GM19397 (cell line): ENCODE data around the gene TUBA3E.
"Not testable (repeated sequence)": the region's sequence is repeated elsewhere in the genome, so short reads cannot be mapped to it uniquely, and the experiment has no call there.

Experiments
- ATAC-seq: cut with Tn5 transposase; IDR thresholded peaks from one replicate; pipeline ENCODE4 v1.9.1; 2021; ENCODE audit warnings: mild to moderate bottlenecking, moderate library complexity; ENCODE audit not compliant: unreplicated experiment

The TUBA3E gene

GRCh38 chr2:130165293-130166016, 32.8 kb downstream of the TUBA3E start:
- ATAC-seq: no peak

DNA sequence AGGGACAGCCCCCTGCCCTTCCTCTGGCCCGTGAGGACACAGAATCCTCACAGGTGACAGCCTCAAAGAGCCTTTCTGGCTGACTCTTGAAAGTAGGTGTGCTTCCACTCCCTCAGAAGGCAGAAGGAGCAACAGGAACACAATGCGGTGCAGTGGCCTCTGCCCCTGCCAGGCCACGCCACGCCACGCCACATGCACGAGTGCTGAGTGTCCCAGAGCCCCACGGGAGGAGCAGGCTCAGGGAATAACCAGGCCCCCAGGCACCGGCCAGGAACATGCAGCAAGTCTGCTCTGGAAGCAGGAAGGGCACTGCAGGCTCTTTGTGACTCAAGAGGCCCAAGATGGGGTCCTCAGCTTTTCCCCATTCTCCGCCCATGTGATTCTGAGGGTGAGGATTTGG, 35.3 kb downstream of the TUBA3E start:
- ATAC-seq: no peak

GRCh38 chr2:130162486-130162885, 35.8 kb downstream of the TUBA3E start:
- ATAC-seq: not testable (repeated sequence)

DNA sequence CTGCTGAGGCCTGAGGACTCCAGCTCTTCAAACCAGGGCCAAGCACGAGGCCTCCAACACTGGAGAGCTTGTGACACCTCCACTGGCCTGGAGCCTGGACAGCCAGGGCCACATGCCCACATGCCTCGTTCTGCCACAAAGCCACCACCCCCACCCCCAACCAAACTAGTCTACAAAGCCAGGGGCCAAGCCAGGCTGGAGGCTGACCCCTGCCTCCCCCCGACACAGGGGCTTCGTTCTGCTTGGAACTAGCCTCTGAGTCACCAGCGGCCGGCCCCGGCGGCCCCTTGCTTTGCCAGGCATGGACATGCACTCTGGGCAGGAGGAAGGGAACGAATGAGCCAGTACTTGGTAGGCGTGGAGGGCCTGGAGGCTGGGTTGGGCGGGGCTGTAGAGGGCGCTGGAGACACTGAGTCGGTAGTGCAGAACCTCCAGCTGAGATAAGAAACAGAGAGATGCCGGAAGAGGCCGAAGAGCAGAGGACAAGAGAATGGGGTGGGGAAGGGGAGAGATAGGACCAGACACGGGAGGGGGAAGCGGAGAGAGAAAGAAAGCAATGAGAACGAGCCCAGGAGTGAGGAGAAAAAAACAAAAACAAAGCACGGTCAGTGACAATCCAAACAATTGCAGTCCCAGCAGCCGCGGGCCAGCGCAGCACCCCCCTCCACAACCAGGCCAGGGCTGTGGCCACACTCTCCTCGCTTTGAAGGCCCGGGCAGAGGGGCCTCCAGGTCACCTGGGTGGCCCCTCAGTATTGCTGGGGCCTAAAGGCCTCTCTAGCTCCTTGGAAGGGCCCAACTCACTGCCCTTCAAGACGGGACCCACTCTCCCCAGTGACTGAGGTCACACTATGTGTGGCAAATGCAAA, 37.2 kb downstream of the TUBA3E start:
- not testable (repeated sequence) for ATAC-seq

- ATAC-seq: no peak
Observed at GRCh38 chr2:130160131-130160530, 38.1 kb downstream of the TUBA3E start.

GRCh38 chr2:130159376-130159775, 38.9 kb downstream of the TUBA3E start:
- not testable (repeated sequence) for ATAC-seq

DNA sequence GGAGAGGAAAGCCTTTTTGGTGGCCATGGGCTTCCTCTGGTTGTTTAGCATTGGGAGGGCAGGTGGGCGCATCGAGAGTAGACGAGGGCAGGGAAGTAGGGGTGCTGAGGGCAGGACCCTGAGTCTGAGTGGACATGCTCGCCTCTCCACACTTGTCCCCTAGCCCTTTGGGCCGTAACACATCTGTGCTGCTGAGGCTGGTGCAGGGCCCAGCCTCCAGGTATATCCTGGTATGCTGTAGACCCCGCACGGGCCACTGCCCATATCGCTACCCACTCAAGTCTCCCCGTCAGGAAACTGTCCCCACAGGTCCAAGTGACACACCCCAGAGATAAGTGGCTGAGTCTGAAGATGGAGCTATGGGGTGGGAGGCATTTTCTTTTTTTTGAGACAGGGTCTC, 39.6 kb downstream of the TUBA3E start:
- no peak for ATAC-seq

DNA sequence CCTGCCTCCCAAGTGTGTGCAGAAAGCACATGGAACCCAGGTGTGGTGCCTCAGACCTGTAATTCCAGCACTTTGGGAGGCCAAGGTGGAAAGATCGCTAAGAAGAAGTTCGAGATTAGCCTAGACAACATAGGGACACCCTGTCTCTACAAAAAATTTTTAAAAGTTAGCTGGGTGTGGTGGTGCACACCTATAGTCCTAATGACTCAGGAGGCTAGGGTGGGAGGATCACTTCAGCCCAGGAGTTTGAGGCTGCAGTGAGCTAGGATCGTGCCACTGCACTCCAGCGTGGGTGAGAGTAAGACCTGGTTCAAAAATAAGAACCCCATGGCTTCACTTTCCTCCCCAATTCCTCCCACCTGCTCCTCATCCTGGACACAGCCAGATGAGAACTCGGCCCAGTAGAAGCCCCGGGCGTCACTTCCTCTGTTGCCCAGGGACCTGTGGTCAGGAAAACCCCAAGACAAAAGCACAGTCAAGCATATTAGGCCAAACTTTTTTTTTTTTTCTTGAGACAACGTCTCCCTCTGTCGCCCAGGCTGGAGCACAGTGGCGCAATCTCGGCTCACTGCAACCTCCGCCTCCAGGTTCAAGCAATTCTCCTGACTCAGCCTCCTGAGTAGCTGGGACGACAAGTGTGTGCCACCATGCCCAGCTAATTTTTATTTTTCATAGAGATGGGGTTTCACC, 40.3 kb downstream of the TUBA3E start:
- peak; percentile 85 for ATAC-seq

DNA sequence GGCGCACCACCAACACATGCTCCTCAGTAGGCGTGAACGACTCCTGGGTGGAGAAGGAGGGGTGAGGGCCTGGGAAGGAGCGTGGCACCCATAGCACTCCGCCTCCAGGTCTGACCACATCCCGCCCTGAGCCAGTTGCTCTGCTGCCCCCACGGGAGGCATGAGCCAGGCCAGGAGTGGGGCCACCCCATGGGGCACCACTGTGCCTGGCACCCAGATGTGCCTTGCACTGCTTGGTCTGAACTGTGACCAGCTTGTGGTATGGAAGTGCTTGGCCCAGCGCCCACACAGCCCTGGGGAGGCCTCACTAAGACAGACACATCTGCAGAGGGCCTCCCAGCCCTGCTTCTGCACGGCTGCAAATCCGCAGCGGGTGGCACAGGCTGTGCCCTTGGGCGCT, 40.9 kb downstream of the TUBA3E start:
- peak; percentile 36 for ATAC-seq

GRCh38 chr2:130156624-130157004, 41.6 kb downstream of the TUBA3E start:
- ATAC-seq: no peak

- ATAC-seq: not testable (repeated sequence)
Observed at GRCh38 chr2:130155956-130156623, 42.1 kb downstream of the TUBA3E start.

GRCh38 chr2:130154773-130155765, 43.2 kb downstream of the TUBA3E start:
- ATAC-seq: no peak

GRCh38 chr2:130154423-130154770, 43.8 kb downstream of the TUBA3E start:
- not testable (repeated sequence) for ATAC-seq

DNA sequence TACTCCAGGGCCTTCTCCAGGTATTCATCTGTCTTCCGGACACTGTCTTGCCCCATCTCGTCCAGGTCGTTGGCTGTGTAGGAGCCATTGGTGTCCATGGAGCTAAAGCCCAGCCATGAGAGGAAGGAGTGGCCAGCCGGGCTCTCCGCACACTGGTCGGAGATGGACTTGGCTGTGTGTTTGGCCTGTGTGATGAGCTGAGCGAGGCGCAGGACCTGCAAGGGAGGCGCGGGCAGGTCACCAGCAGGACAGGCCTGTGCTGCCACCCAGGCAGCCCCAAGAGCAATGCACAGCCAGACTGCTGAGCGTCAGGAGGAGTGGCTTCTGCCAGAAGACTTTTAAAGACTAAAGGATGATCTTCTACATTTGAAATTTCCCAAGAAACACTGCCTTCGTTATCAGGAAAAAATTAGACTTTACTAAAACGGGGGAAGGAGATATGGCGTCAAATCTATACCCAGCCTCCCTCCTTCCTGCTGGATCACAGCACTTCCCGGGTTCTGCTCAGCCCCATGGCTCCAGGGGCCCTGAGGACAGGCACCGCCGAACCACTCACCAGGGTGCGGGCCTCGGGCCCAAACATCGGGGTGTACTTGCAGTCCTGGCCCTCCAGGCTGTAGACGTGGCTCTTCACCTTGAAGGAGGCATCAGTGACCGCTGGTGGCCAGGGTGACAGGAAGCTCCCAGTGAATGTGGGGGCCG, 44.4 kb downstream of the TUBA3E start:
- not testable (repeated sequence) for ATAC-seq

- no peak for ATAC-seq
Observed at GRCh38 chr2:130152816-130153595, 45.2 kb downstream of the TUBA3E start.

DNA sequence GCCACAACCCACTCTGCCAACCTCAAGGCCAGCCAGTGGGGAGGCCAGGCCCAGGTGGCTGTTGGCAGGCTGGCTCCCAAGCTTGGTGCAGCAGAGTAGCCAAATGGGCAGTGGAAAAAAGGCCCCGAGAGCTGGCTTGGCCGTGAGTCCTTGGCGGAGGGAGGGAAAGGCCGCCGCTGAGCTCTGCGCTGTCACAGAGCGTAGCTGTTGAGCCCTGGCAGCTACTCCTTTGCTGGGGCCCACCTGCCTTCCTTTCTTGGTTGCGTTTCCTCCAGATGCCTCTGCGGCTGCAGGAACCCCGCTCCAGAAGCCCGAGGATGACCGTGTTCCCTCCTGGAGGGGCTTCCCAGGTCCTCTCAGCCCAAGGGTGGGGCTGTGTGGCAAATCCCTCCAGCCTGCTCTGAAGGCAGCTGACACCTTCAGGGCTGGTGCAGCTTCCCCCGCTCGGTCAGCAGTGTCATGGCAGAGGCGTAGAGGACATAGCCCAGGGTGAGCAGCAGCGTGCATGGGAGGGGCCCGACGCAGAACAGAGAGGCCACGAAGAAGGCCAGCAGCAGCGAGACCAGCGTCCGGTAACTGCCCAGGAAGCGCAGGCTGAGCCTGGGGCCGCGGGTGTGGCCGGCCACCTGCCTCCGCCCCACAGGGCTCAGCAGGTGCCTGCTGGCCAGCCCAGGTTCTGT, 46.0 kb downstream of the TUBA3E start:
- not testable (repeated sequence) for ATAC-seq

DNA sequence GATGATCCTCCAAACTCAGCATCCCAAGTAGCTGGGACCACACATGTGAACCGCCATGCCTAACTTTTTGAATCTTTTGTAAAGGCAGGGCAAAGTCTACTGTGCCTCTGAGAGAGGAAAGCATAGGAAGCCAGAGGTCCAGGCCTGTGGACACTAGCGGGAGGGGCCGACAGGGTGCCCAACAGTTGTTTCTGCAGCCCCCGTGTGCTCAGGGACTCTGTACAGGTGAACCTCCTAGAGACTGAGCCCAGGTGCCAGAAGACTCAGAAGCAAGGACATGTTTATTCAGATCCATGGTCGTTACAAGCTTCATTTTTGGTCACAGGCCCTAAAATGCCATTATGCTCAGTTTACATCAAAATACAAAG, 47.1 kb downstream of the TUBA3E start:
- not testable (repeated sequence) for ATAC-seq
